Gastroesophageal sphincter (tissue), 4 donors: ENCODE data around the gene UCKL1. TPM values are rescaled to one million over a fixed set of nuclear protein-coding genes. Genes with fewer than 3 reads are reported as not detected.

ENCODE experiments used
- ATAC-seq: fragments of 150-250 bp; one replicate; pipeline ENCODE4 v1.9.1; 2016; ENCODE audit warnings: mild to moderate bottlenecking, moderate library complexity
- H3K27ac ChIP-seq, 4 donors: fragments of 200-600 bp; sonication (generic) in 3 of 4; 1 replicate in 3 of 4; 2 replicates in 1 of 4; pipeline ENCODE4 v1.5.1; 2016 to 2019
- H3K27me3 ChIP-seq: fragments of 200-600 bp; sonication (generic); one replicate; pipeline ENCODE4 v1.5.1; 2019
- H3K36me3 ChIP-seq, 2 donors: fragments of 200-600 bp; sonication (generic); one replicate each; pipeline ENCODE4 v1.5.1; 2019; ENCODE audit warnings: control low read depth in 1 of 2
- H3K4me1 ChIP-seq, 3 donors: fragments of 200-600 bp; sonication (generic); 1 replicate in 2 of 3; 2 replicates in 1 of 3; pipeline ENCODE4 v1.5.1; 2016 to 2019; ENCODE audit warnings: control low read depth in 2 of 3
- H3K4me3 ChIP-seq, 2 donors: fragments of 200-600 bp; sonication (generic); one replicate each; pipeline ENCODE4 v1.5.1; 2019; ENCODE audit warnings: mild to moderate bottlenecking in 1 of 2, moderate library complexity in 1 of 2
- H3K9me3 ChIP-seq, 3 donors: fragments of 200-600 bp; sonication (generic); one replicate each; pipeline ENCODE4 v1.5.1; 2017 to 2019; ENCODE audit warnings: control low read depth in 2 of 3
- EP300 ChIP-seq: sonication (generic); formaldehyde crosslinking; IDR thresholded peaks from one replicate; pipeline ENCODE4 v1.6.1; 2017; ENCODE audit warnings: antibody characterized with exemption, mild to moderate bottlenecking
- POLR2A ChIP-seq, 2 donors: fragments of 450-650 bp; IDR thresholded peaks; one replicate each; pipeline ENCODE4 v1.6.1; 2017; ENCODE audit warnings: antibody characterized with exemption in 2 of 2, mild to moderate bottlenecking in 2 of 2, moderate library complexity in 1 of 2
- POLR2AphosphoS5 ChIP-seq: sonication (generic); formaldehyde crosslinking; IDR thresholded peaks from one replicate; pipeline ENCODE4 v1.6.1; 2017; ENCODE audit warnings: antibody characterized with exemption
- WGBS, 2 donors: methylation state at CpG; one replicate each; pipeline ENCODE4 v1.1.5; 2018; ENCODE audit warnings: low coverage in 1 of 2; 5-methylcytosine and 5-hydroxymethylcytosine counted together
- total RNA-seq, 4 donors: library from RNA; depleted of rRNA; stranded (reverse); fragments of >200 nt; gene quantifications; one replicate each; pipeline ENCODE4 v1.1.0, GENCODE V29; 2016
- TF ChIP-seq, protein P1 (sequence below), 4 experiments: fragments of 200-600 bp in 2 of 4; fragments of 450-650 bp in 2 of 4; sonication (generic) in 1 of 4; IDR thresholded peaks; one replicate each; pipeline ENCODE4 v1.5.1; 2017 to 2019; ENCODE audit warnings: antibody characterized with exemption in 4 of 4, mild to moderate bottlenecking in 2 of 4, moderate library complexity in 2 of 4

The UCKL1 gene
- total RNA-seq, 4 donors from 2014 or later, result 19.8 to 27.7 (median 22.6) TPM

DNA sequence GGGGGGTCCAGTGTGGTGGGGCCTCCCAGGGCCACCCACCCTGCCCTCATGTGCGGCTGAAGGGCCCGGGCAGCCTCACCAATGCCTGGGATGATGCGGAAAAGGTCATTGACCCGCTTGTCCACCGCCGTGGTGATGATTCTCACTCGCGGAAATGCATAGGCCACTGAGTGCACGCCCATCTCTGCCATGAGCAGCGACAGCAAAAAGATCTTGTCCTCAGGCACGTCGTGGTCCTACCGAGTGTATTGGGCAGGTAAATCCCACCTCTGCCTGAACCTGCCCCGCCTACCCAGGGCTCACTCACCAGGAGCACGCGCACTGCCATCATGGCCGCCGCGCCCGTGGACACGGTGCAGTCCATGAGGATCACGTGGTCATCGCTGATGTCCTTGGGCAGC lies 16.1 kb downstream of the UCKL1 start:
- Histone ChIP-seq H3K27me3 (no peaks in the 10 kb centered on the region), H3K4me1 (peaks cover 0 to 29% (median 0%) of the 10 kb centered on the region in 3 donors), H3K4me3 (no peak overlapping the region), H3K36me3 (peaks cover 0 to 85% of the 10 kb centered on the region in 2 donors), H3K9me3 (no peaks in the 10 kb centered on the region), H3K27ac (no peak overlapping the region)
- no peak for TF ChIP-seq POLR2AphosphoS5
- WGBS, 2 donors, result no CpG with 5 or more reads among the region's 23 CpGs
- no peak for ATAC-seq

- Histone ChIP-seq H3K4me1 (peaks cover 0 to 27% (median 0%) of the 10 kb centered on the region in 3 donors), H3K27me3 (no peaks in the 10 kb centered on the region), H3K9me3 (no peaks in the 10 kb centered on the region), H3K27ac (peak overlapping the region in 1 of 4 donors; percentile 24), H3K4me3 (no peak overlapping the region), H3K36me3 (peaks cover 0 to 85% of the 10 kb centered on the region in 2 donors)
- WGBS, 2 donors, result no CpG with 5 or more reads among the region's 33 CpGs
- no peak for ATAC-seq
- TF ChIP-seq EP300 (no peak), POLR2A (IDR thresholded peaks at IDR 0.05) (no peak), POLR2AphosphoS5 (no peak)
- TF ChIP-seq, protein P1, sequence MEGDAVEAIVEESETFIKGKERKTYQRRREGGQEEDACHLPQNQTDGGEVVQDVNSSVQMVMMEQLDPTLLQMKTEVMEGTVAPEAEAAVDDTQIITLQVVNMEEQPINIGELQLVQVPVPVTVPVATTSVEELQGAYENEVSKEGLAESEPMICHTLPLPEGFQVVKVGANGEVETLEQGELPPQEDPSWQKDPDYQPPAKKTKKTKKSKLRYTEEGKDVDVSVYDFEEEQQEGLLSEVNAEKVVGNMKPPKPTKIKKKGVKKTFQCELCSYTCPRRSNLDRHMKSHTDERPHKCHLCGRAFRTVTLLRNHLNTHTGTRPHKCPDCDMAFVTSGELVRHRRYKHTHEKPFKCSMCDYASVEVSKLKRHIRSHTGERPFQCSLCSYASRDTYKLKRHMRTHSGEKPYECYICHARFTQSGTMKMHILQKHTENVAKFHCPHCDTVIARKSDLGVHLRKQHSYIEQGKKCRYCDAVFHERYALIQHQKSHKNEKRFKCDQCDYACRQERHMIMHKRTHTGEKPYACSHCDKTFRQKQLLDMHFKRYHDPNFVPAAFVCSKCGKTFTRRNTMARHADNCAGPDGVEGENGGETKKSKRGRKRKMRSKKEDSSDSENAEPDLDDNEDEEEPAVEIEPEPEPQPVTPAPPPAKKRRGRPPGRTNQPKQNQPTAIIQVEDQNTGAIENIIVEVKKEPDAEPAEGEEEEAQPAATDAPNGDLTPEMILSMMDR (IDR thresholded peaks at IDR 0.05), result no peak
These were observed 16.9 kb downstream of the UCKL1 start for GRCh38 chr20:63939061-63939935.

- no peak for TF ChIP-seq EP300
- no peak for TF ChIP-seq POLR2A (IDR thresholded peaks at IDR 0.05)
- TF ChIP-seq, protein P1 (IDR thresholded peaks at IDR 0.05), result no peak
- TF ChIP-seq POLR2AphosphoS5, result no peak
- H3K36me3 ChIP-seq, result peaks cover 0 to 84% of the 10 kb centered on the region in 2 donors
- no peaks in the 10 kb centered on the region for H3K9me3 ChIP-seq
- no peak overlapping the region for H3K27ac ChIP-seq
- H3K4me3 ChIP-seq, result no peak overlapping the region
- 61 to 73% methylated on average over 9 to 10 of the region's 14 CpGs for WGBS, 2 donors
- H3K4me1 ChIP-seq, result peaks cover 0 to 10% (median 0%) of the 10 kb centered on the region in 3 donors
- ATAC-seq, result no peak
- no peaks in the 10 kb centered on the region for H3K27me3 ChIP-seq
These were observed 18.6 kb downstream of the UCKL1 start for GRCh38 chr20:63937596-63937995.

- no peaks in the 10 kb centered on the region for H3K4me1 ChIP-seq
- peaks cover 0 to 92% of the 10 kb centered on the region in 2 donors for H3K36me3 ChIP-seq
- H3K27me3 ChIP-seq, result no peaks in the 10 kb centered on the region
These were observed 20.8 kb downstream of the UCKL1 start for GRCh38 chr20:63935447-63935846.

GRCh38 chr20:63934271-63935068 lies 21.7 kb downstream of the UCKL1 start:
- Histone ChIP-seq H3K27me3 (no peaks in the 10 kb centered on the region), H3K36me3 (peaks cover 0 to 92% of the 10 kb centered on the region in 2 donors), H3K27ac (no peak overlapping the region), H3K4me1 (no peaks in the 10 kb centered on the region), H3K4me3 (no peak overlapping the region), H3K9me3 (no peaks in the 10 kb centered on the region)
- TF ChIP-seq, protein P1 (IDR thresholded peaks at IDR 0.05), result peak in 2 of 4 experiments; percentile 32 to 52
- TF ChIP-seq EP300 (no peak), POLR2AphosphoS5 (no peak), POLR2A (IDR thresholded peaks at IDR 0.05) (no peak)
- WGBS, 2 donors, result 70 to 100% methylated on average over 1 to 19 of the region's 37 CpGs
- ATAC-seq, result no peak

More at GRCh38 chr20:63935447-63935846, 20.8 kb downstream of the UCKL1 start:
- H3K27ac ChIP-seq, result no peak overlapping the region
- no peaks in the 10 kb centered on the region for H3K9me3 ChIP-seq
- WGBS, 2 donors, result 100% methylated on average over 2 of the region's 9 CpGs; no CpG with 5 or more reads in 1 of the 2 donors
- no peak for ATAC-seq
- TF ChIP-seq POLR2AphosphoS5, result no peak
- no peak overlapping the region for H3K4me3 ChIP-seq
